Heart left ventricle (tissue), 16 donors: ENCODE data around the gene KIAA1191. TPM values are rescaled to one million over a fixed set of nuclear protein-coding genes. Genes with fewer than 3 reads are reported as not detected.

Experiments used
- ATAC-seq, 4 donors: fragments of 200-7000 bp; cut with Tn5 transposase; one replicate each; pipeline ENCODE4 v1.9.1; 2020 to 2022; ENCODE audit warnings: moderate library complexity in 4 of 4, mild to moderate bottlenecking in 3 of 4, moderate number of reproducible peaks in 1 of 4
- DNase-seq, 5 donors: peaks; one replicate each; pipeline ENCODE4 v3.0.0-alpha.2; 2020
- H3K27ac ChIP-seq, 12 donors: fragments of 200-600 bp; sonication (generic) in 4 of 12; one replicate each; pipeline versions ENCODE4 v1.5.0 to v1.8.0; 2016 to 2022; ENCODE audit warnings: mild to moderate bottlenecking in 2 of 12
- H3K27me3 ChIP-seq, 9 donors: fragments of 200-600 bp; sonication (generic) in 2 of 9; one replicate each; pipeline versions ENCODE4 v1.5.1 to v1.8.0; 2016 to 2022; ENCODE audit warnings: mild to moderate bottlenecking in 3 of 9
- H3K36me3 ChIP-seq, 9 donors: fragments of 200-600 bp; sonication (generic) in 2 of 9; one replicate each; pipeline versions ENCODE4 v1.5.0 to v1.8.0; 2018 to 2022; ENCODE audit warnings: mild to moderate bottlenecking in 2 of 9
- H3K4me1 ChIP-seq, 12 donors: fragments of 200-600 bp; sonication (generic) in 4 of 12; one replicate each; pipeline versions ENCODE4 v1.5.0 to v1.8.0; 2016 to 2022; ENCODE audit warnings: mild to moderate bottlenecking in 3 of 12
- H3K4me3 ChIP-seq, 12 donors: fragments of 200-600 bp; sonication (generic) in 4 of 12; one replicate each; pipeline versions ENCODE4 v1.5.0 to v1.8.0; 2017 to 2022; ENCODE audit warnings: mild to moderate bottlenecking in 9 of 12, moderate library complexity in 4 of 12
- H3K9me3 ChIP-seq, 12 donors: fragments of 200-600 bp; sonication (generic) in 4 of 12; one replicate each; pipeline versions ENCODE4 v1.5.0 to v1.8.0; 2016 to 2022; ENCODE audit warnings: mild to moderate bottlenecking in 1 of 12
- CTCF ChIP-seq, 12 donors: fragments of 200-600 bp; sonication (generic) in 4 of 12; IDR thresholded peaks; one replicate each; pipeline versions ENCODE4 v1.5.0 to v1.8.0; 2018 to 2022; ENCODE audit warnings: antibody characterized with exemption in 12 of 12, mild to moderate bottlenecking in 5 of 12
- POLR2A ChIP-seq, 2 donors: fragments of 450-650 bp; IDR thresholded peaks; one replicate each; pipeline ENCODE4 v1.6.1; 2017; ENCODE audit warnings: antibody characterized with exemption in 2 of 2, mild to moderate bottlenecking in 2 of 2, moderate library complexity in 2 of 2
- WGBS, 4 donors: extraction: QIAGEN DNeasy Blood & Tissue Kit in 2 of 4; methylation state at CpG; one replicate each; pipeline versions ENCODE4 v1.1.5 to v1.1.7; 2013 to 2018; 5-methylcytosine and 5-hydroxymethylcytosine counted together
- intact Hi-C, 10 donors: fragments of 100-400 bp; cut with DNase I; formaldehyde crosslinking; loops; one replicate each; pipeline versions ENCODE4 v1.11.1 to v1.14.2; 2022
- polyA plus RNA-seq, 2 donors: library from polyadenylated mRNA; stranded (reverse); fragments of 200-250 nt; gene quantifications; one replicate each; pipeline ENCODE4 v1.2.3, GENCODE V29; 2013
- total RNA-seq, 9 donors: library from RNA; depleted of rRNA in 2 of 9; stranded (reverse); fragments of >200 nt in 2 of 9; fragmentation: NEBNext Ultra II Directional in 3 of 9; extraction: Animal tissue kit (Norgen Biotek cat#: 25700) in 3 of 9; gene quantifications; one replicate each; pipeline versions ENCODE4 v1.1.0 to v1.2.4, GENCODE V29; 2016 to 2023
- donor health status: ischemic (EF 13 %, LVEDD 7.1; RV severe dilation, severe dysfunction).
- donor health status: healthy with polysubstance abuse.
- donor health status: DM: no; HTN: yes; CAD: no.
- donor health status: DM: no; HTN: no; CAD: no.
- donor health status: ischemic (EF 25% LVEDD 6.9; RV normal size, moderate dysfunction).
- donor health status: ischemic (EF 25% LVEDD 5.7; RV mildly dilated, moderate dysfunction).
- donor health status: healthy.
- donor health status: DM: yes; HTN: yes; CAD: no.
- donor health status: ischemic (EF 35%, LVEDD 5.7; RV mildly dilated, moderate dysfunction).
- donor health status: nonischemic (EF 11% LVEDD 7.7; RV severe dilation, severe dysfunction).
- donor health status: DM: yes; HTN: yes; CAD: no.
- donor health status: PGD.
- donor health status: ischemic (EF 29% LVEDD 5.4; RV normal size, mild dysfunction).
- donor health status: nonischemic (EF 23%, LVEDD 6.1; RV moderate dilation, normal function).

Gene KIAA1191
- total and polyA plus RNA-seq, 11 donors, result 42.8 to 143 (median 99.4) TPM

- no peak for ATAC-seq
- no peak overlapping the region for H3K4me3 ChIP-seq
- H3K27ac ChIP-seq, result no peak overlapping the region
- TF ChIP-seq CTCF (IDR thresholded peaks at IDR 0.05) (no peak), POLR2A (IDR thresholded peaks at IDR 0.05) (no peak)
- H3K36me3 ChIP-seq, result peaks cover 0 to 65% (median 37%) of the 10 kb centered on the region in 9 donors
- intact Hi-C loops, result no loop called here
- no peaks in the 10 kb centered on the region for H3K9me3 ChIP-seq
- no peaks in the 10 kb centered on the region for H3K27me3 ChIP-seq
- WGBS, 4 donors, result 47 to 59% (median 52%) methylated on average over 2 of the region's 2 CpGs
- DNase-seq, result no peak
- H3K4me1 ChIP-seq, result no peaks in the 10 kb centered on the region
These were observed 18.7 kb downstream of the KIAA1191 start for GRCh38 chr5:176342766-176343458.

- no peaks in the 10 kb centered on the region for H3K27me3 ChIP-seq
- no peaks in the 10 kb centered on the region for H3K9me3 ChIP-seq
- WGBS, 4 donors, result 94 to 96% (median 95%) methylated on average over 1 of the region's 1 CpG
- no peak overlapping the region for H3K27ac ChIP-seq
- H3K4me3 ChIP-seq, result no peak overlapping the region
- no peak for DNase-seq
- peaks cover 0 to 65% (median 37%) of the 10 kb centered on the region in 9 donors for H3K36me3 ChIP-seq
- intact Hi-C loops, result no loop called here
- H3K4me1 ChIP-seq, result no peaks in the 10 kb centered on the region
- TF ChIP-seq POLR2A (IDR thresholded peaks at IDR 0.05) (no peak), CTCF (IDR thresholded peaks at IDR 0.05) (no peak)
- no peak for ATAC-seq
These were observed 19.4 kb downstream of the KIAA1191 start for GRCh38 chr5:176342158-176342483.

GRCh38 chr5:176341325-176342157 lies 20.0 kb downstream of the KIAA1191 start:
- 76 to 95% (median 89%) methylated on average over 2 of the region's 2 CpGs for WGBS, 4 donors
- intact Hi-C loops, result no loop called here
- H3K36me3 ChIP-seq, result peaks cover 0 to 65% (median 37%) of the 10 kb centered on the region in 9 donors

More at GRCh38 chr5:176341325-176342157, 20.0 kb downstream of the KIAA1191 start:
- TF ChIP-seq POLR2A (IDR thresholded peaks at IDR 0.05) (no peak), CTCF (IDR thresholded peaks at IDR 0.05) (no peak)
- Histone ChIP-seq H3K27me3 (no peaks in the 10 kb centered on the region), H3K9me3 (no peaks in the 10 kb centered on the region), H3K4me3 (no peak overlapping the region), H3K4me1 (no peaks in the 10 kb centered on the region), H3K27ac (no peak overlapping the region)
- no peak for DNase-seq
- no peak for ATAC-seq
